Tongue (tissue), 1 donor: ENCODE data around the gene BLVRA. TPM values are rescaled to one million over a fixed set of nuclear protein-coding genes. Genes with fewer than 3 reads are reported as not detected.

Experiments used
- total RNA-seq: library from RNA; depleted of rRNA; stranded (reverse); fragments of >200 nt; gene quantifications from one replicate; pipeline ENCODE4 v1.2.3, GENCODE V29; 2014

The BLVRA gene
- total RNA-seq, 1 donor from 2014 or later, result 25.0 TPM

Other genes with a start within 250 kb of the BLVRA start
- 22.6 TPM for gene STK17A, start 175.6 kb upstream of the BLVRA start, total RNA-seq
- gene COA1, start 29.2 kb upstream of the BLVRA start, total RNA-seq, result 53.2 TPM
- 47.5 TPM for gene MRPS24, start 110.8 kb downstream of the BLVRA start, total RNA-seq
- 32.5 TPM for gene URGCP, start 147.9 kb downstream of the BLVRA start, total RNA-seq
- gene UBE2D4, start 167.8 kb downstream of the BLVRA start, total RNA-seq, result 30.4 TPM
- gene SPDYE1, start 239.2 kb downstream of the BLVRA start, total RNA-seq, result not detected